Measurements from ENCODE around the gene RHBDD2.
"Not testable (repeated sequence)": the region's sequence is repeated elsewhere in the genome, so short reads cannot be mapped to it uniquely, and the experiment has no call there.

The RHBDD2 gene

DNA sequence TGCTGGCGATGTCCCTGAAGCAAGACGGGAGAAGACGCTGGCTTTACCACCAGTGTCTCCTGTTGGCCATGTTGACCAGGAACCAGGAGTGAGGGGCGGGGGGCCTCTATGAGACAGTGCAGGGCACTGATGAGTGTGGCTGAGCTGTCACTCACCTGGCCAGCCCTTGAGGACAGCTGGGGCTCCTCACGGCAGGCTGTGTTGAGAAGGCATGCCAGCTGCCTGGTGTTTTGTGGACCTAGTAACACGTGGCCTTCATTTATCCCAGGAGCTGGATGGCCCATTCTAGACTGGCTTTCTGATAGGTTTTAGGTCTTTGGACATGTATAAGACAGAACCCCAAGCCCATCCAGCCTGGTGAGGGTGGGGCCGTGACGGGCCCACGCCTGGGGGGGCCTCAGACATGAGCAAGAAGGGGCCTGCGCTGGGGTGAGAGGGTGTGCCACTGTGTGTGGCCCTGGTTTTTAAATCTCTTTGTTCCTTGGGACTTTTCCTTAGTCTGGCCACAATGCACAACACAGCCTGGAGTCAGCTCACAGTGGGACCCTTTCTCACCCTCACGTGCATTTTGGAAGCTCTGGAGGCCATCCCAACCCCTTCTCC is 10.5 kb downstream of the RHBDD2 start:
- no peak for DNase-seq

DNA sequence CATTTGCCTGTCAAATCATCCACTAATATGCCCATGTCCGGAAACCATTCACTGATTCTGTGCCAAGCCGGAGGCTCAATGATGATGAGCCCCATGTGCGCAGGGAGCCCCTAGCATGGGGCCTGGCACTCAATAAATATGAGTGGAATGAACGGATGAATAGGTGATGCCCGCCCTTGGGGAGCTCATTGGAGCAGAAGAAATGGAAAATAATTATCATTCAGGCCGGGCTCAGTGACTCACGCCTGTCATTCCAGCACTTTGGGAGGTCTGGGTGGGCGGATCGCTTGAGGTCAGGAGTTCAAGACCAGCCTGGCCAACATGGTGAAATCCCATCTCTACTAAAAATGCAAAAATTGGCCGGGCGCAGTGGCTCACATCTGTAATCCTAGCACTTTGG is 11.0 kb downstream of the RHBDD2 start:
- peak; percentile 50 for DNase-seq

DNA sequence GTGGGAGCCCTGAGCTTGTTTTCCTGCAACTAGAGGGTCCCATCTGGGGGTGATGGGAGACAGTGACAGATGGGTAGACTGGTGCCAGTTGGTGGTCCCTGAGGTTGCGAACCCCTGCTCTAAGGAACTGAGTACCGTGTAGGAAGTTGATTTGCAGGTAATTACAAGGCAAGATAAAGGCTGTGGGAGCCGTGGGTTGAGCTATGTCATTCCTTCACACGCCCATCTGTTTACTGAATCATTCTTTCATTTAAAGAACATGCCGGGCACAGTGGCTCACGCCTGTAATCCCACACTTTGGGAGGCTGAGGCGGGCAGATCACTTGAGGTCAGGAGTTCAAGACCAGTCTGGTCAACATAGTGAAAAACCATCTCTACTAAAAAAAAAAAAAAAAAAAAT is 12.4 kb downstream of the RHBDD2 start:
- DNase-seq: not testable (repeated sequence)

DNA sequence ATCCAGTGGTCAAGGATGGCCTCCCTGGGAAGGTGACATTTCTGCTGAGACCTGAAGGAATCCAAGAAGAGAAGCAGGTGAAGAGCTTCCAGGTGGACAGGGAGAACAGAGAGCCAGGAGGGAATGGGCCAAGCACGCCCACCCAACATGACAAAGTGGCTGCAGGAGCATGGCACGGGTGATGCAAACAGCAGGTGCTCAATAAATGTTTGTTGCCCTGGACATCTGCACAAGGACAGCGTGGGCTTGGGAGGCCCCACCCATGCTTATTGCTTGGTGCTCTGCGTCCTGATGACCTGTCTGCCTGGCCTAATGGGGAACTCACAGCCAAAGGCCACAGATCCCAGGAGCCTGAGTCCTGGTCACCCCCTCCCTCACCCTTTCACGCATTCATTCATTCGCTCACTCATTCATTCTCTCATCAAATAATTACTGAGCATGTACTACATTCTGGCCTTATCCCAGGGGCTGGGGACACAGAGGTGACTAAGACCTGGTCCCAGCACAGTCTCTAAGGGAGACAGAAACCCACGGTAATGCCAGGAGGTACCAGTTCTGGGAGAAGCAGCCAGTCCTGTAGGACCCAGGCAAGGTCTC is 13.1 kb downstream of the RHBDD2 start:
- DNase-seq: no peak

DNA sequence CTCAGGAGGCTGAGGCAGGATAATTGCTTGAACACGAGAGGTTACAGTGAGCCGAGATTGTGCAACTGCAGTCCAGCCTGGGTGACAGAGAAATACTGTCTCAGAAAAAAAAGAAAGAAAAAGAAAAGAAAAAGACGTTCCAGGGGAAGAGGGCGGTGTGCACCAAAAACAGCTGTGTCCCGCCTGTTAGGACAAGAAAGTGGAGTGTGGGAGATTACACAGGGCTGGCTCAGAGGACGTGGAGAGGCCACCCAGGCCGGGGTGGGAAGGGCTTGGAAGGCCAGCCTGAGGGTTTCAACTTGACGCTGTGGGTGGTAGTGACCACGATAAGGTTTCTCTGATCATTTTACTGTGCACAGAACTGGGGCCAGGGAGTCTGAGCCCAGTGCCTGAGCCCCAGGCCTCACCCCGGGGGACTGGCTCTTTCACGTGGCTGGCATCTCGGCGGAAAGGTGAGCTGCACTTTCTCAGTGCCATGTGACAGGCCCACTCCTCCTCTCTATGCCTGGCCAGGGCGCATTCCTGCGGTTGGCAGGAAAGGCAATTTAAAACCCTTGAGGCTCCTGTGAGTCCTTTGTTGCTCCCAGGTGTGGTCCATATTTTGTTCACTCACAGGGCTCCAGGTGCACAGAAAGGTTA is 13.9 kb downstream of the RHBDD2 start:
- DNase-seq: no peak

DNA sequence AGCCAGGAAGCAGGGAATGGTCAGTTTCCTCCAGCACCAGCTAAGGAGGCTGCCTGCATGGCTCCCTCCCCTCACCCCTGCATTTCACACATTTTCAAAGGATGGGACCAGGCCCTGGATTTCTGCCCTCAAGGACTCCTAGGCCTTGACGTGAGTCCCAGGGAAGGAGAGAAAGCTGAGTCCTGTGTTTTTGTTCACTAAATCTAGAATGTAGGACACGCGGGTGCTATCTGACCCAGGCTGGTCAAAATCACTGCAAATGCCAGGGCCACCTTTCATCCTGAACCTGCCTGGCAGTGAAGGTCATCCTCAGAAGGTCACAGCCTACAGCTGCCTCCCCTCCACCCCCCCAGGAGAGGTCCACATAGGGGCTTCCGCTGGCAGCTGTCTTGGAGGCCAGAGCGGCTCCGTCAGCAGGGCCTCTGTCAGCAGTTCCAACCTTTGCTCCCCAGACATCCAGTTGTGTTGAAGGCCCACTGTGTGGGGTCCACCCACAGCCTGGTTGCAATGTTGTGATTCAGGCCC is 18.0 kb downstream of the RHBDD2 start:
- DNase-seq: no peak

DNA sequence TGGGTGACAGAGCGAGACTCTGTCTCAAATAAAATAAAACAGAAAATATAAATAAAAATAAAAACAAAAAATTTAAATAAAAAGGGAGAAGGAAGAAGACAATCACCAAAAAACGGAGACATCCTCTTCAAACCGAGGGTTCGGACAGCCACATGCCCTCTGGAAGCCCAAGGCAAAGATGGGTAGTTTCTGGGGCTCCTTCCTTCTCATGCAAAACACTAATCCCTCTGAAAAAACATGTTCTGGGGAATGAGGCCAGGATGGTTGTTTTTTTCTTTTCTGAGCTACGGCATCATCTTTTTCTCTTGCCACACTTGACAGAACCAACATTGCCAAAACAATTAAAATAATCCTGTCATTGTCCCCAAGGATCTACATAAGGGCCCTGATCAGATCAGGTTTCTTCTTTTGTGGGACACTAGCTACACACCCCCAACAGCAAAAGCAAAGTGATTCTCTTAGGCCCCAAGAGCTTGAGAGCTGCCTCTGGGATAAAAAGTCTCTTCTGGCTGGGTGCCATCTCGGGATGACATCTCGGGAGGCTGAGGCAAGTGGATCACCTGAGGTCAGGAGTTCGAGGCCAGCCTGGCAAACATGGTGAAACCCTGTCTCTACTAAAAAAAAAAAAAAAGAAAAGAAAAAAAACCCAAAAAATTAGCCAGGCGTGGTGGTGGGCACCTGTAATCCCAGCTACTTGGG is 21.9 kb downstream of the RHBDD2 start:
- no peak for DNase-seq

DNA sequence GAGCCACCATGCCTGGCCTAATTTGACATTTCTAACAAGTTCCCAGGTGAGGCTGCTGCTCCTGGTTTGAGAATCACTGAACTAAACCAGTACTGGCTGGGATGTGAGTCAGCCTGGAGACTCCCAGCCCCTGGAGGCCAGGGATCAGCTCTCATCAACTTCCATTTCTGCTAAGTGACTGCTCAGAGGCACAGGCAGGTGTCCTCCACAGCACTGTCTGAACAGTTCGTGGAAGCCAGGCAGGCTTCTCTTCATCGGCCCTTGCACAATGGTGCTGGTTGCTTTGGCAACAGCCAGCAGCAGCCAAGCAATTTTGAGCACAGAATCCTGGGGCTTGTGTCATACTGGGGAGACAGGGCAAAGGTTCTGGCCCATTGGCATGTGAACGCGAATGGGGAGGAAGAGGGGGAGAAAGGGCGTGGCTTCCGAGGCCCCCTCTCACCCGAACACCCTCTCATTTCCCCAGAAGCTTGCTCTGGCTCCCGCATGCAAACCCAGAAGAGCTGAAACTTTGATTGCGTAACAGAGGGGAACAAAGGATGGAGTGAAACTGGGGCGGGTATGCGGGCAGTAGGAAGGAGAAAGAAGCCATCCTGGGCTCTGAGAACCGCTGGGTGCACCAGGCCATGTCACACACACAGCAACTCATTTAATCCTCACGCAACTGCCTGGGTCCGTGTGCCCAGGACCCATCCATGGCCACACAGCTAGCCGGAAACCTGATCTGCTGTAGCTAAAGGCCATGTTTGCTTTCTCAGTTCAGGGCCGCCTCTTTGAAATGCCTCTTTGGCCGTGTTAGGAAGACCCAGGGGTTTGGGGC is 27.2 kb downstream of the RHBDD2 start:
- DNase-seq: peak; percentile 22

DNA sequence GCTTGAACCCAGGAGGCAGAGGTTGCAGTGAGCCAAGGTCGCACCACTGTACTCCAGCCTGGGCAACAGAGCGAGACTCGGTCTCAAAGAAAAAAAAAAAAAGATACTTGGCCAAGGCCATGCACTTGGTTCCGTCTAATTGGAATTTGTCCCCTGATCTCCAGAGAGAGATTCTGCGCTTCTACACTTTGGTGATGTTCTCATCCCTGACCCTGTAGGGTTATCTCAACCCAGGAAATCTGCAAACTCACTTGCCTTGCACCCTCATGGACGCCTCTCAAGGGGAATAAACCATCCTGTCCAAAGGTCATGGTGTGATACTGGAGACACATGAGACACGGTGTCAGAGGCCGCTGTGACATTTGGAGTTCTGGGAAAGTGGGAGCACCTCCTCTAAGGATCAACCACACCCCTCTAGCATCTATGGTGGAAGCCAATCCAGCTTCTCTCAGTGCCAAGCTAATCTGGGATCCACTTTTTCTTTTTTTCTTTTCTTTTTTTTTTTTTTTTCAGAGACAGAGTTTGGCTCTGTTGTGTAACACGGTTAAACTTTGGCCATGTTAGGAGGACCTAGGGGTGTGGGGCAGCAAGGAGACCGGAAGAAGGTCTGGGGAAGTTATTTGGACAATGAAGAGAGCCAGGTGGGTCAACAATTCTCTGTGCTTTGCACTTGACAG is 28.3 kb downstream of the RHBDD2 start:
- no peak for DNase-seq

DNA sequence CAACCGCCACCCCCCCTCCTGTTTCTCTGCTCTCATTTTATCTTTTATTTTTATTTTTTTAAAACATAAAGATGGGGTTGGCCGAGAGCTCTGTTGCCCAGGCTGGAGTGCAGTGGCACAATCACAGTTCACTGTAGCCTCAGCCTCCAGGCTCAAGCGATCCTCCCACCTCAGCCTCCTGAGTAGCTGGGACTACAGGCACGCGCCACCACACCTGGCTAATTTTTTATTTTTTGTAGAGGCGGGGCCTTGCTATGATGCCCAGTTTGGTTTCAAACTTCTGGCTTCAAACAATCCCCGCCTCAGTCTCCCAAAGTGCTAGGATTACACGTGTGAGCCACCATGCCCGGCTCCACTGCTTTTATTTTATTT is 28.8 kb downstream of the RHBDD2 start:
- DNase-seq: not testable (repeated sequence)

DNA sequence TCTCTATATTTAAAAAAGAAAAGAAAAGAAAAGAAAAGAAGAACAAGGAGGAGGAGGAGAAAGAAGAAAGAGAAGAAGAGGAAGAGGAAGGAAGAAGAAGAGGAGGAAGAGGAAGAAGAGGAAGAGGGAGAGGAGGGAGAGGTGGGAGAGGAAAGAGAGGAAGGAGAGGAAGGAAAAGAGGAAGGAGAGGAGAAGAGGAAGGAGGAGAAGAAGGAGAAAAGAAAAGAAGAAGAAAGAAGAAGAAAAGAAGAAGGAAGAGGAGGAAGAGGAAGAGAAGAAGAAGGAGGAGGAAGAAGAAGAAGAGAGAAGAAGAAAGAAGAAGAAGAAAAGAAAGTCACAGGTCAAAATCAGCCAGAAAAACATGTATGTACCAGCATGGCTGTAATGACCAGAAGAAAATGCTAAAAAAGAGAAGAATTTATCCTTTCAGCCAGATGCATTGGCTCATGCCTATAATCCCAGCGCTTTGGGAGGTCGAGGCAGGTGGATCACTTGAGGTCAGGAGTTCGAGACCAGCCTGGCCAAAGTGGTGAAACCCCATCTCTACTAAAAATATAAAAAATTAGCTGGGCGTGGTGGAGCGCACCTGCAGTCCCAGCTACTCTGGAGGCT is 30.8 kb downstream of the RHBDD2 start:
- no peak for DNase-seq

DNA sequence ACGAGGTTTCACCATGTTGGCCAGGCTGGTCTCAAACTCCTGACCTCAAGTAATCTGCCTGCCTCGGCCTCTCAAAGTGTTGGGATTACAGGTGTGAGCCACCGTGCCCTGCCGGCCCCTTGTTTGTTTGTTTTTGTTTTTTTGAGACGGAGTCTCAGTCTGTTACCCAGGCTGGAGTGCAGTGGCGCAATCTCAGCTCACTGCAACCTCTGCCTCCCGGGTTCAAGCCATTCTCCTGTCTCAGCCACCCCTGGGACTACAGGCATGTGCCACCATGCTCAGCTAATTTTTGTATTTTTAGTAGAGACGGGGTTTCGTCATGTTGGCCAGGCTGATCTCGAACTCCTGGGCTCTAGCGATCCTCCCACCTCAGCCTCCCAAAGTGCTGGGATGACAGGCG is 32.4 kb downstream of the RHBDD2 start:
- not testable (repeated sequence) for DNase-seq

DNA sequence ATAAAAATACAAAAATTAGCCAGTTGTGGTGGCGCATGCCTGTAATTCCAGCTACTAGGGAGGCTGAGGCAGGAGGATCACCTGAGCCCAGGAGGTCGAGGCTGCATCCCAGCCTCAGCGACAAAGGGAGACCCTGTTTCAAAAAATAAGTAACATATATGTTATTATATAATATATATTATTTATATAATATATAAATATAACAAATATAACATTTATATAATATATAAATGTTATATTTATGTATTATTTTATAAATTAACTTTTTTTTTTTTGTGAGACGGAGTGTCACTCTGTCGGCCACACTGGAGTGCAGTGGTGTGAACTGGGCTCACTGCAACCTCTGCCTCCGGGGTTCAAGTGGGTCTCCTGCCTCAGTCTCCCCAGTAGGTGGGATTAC is 34.6 kb downstream of the RHBDD2 start:
- no peak for DNase-seq

DNA sequence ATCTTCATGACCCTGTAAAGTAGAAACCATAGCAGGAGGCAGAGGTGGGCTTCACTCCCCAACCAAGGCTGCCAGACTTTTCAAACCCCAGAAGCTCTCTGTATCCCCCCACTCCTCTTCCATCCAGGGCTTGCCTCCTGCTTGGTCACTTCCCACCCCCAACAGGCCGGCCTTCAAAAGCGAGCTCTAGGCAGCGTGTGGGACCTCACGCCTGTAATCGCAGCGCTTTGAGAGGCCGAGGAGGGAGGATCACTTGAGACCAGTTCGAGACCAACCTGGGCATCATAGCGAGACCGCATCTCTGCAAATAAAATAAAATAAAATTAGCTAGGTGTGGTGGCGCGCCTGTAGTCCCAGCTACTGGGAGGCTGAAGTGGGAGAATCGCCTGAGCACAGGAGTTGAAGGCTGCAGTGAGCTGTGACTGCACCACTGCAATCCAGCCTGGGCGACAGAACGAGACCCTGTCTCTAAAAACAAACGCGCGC is 35.4 kb downstream of the RHBDD2 start:
- no peak for DNase-seq

DNA sequence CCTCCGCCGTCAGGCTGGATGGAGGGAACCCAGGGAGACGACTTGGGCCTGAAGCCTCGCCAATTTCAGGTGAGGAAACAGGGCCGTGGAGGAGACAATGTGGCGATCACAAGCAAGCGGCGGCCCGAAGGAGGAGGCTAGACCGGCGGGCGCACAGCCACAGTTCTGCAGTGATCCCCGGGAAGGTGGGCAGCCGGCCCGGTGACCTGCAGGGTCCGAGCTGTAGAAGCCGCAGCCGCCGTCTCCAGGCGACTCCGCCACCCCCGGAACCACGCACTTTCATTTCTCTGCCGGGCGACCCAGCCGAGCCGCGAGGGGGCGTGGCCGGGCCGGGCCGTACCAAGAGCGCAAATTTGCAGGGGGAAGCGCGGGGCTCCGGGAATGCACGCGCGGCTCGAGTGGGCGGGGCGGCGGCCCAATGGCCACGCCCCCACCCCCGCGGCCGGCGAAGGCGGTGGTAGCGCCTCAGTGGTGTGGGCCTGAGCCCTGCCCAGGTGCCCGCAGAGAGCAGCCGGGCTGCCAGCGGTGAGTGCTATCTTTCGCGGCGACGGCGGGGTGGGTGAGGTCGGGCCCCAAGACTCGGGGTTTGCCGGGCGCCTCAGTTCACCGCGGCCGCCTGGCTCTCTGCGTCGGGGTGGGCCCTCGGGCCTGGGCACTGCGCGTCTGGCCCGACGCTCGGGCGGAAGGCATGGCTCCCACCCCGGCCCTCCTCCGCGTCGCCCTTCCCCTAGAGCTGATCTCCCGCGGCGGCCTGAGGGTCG is 36.0 kb downstream of the RHBDD2 start, which contains the start of gene POR:
Gene POR (plus strand): TSS at position 501 of the 761 bp plus-strand sequence. CDS start 38,847 bp downstream, outside the sequence.
- DNase-seq: peak; percentile 90

DNA sequence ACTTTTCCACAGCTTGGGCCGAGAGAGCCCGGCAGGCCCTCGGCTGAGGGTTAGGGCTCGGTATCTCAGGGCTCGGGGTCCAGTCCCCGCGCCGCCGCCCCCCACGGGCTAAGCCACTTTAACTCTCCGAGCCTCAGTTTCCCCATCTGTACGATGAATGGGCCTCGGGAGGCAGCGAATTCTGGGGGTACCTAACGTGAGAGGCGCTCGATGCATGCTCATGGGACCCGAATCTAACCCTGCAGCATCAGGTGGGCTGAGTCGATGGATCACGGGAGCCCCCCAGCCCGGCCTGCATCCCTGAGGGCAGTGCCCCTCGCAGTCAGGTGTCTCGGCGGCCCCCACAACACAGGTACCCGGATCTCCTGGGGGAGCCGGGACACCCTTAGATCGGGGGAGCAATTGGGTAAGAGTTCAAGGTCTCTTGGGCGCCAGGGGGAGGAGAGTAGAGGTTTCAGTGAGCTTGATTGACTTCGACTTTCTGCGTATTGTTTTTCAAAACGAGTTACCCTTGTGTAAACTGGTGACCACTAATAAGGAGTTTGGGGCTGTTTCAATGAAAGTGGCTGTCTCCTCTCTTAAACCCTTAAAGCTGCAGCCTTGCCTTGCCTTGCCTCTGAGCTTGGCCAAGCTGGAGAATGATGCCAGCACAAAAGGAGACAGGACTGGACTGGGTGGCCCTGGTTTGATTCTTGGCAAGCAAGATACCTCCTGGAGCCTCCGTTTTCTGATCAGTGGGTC is 36.8 kb downstream of the RHBDD2 start:
- DNase-seq: no peak

DNA sequence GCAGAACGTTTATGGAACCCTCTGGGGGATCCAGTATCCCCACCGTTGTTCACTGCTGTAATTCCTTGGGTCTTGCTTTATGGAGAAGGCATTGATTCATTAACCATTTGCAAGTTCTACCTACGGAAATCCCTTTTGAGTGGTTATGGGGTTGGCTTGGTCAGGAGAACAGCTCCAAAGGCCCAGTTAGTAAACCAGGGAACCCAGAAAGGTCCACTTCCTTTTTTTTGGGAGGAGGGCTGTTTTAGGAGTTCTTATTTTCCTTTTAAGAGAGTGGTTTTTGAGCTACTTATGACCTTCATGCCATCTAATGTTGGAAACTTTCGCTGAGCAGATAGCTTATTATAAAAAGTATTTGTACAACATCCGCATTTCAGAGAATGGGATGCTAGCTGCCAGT is 37.4 kb downstream of the RHBDD2 start:
- DNase-seq: no peak

DNA sequence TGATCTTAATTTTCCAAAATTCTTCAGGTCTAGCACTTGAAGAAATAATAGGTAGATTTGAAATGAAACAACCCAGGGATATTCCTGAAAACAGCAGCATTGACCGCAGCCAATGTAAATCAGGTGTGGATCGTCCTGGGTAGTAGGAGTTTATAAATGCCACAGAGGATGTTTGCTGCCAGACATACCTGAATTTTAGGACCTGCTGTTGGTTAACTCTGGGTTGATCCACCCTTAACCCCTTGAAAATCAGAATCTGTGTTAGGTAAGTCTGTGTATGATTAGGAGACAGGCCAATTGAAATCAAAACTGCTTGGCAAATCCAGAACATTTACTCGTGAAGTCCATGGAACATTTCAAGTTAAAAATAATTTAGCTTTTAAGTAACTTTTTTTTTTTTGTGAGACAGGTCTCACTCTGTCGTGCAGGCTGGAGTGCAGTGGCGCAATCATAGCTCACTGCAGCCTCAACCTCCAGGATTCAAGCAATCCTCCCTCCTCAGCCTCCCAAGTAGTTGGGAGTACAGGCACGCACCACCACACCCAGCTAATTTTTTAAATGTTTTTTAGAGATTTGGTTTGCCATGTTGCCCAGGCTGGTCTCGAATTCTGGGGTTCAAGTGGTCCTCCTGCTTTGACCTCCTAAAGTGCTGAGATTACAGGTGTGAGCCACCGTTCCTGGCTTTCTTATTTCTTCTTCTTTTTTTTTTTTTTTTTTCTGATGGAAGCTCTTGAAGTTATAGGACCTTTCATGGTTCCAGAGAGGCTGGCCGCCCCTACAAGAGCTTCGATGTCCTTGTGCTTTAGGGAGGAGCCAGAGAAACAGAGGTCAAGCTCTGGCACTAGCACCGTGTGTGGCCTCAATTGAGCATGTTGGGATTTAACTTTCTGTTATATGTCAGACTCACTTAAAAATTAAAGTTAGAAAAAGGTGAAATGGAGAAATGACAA is 38.1 kb downstream of the RHBDD2 start:
- no peak for DNase-seq

Measured in fibroblast of skin of back (primary cell).